ENCODE measurements around the gene SPATA46.

DNA sequence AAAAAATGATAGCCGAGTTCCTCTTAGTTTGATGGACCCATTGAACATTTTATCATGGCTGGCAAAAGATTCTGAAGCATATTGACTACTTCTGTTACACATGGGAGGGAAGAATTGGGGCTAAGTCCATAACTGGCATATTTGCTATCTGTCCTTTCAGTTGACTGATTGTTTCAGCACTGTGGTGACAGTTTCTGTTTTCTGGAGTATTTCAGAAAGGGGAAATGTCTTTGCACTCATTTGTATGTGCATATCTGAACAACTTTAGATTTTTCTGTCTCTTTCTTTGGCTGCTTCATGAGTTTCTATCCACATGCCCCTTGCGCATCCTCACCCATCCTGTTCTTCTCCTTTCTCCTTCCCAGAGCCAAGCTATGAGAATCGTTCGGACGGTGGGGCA is 33.2 kb downstream of the SPATA46 start:
- TF ChIP-seq, protein P1, sequence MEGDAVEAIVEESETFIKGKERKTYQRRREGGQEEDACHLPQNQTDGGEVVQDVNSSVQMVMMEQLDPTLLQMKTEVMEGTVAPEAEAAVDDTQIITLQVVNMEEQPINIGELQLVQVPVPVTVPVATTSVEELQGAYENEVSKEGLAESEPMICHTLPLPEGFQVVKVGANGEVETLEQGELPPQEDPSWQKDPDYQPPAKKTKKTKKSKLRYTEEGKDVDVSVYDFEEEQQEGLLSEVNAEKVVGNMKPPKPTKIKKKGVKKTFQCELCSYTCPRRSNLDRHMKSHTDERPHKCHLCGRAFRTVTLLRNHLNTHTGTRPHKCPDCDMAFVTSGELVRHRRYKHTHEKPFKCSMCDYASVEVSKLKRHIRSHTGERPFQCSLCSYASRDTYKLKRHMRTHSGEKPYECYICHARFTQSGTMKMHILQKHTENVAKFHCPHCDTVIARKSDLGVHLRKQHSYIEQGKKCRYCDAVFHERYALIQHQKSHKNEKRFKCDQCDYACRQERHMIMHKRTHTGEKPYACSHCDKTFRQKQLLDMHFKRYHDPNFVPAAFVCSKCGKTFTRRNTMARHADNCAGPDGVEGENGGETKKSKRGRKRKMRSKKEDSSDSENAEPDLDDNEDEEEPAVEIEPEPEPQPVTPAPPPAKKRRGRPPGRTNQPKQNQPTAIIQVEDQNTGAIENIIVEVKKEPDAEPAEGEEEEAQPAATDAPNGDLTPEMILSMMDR (tag by site-specific recombination; IDR thresholded peaks at IDR 0.05), result no peak
- no peak for TF ChIP-seq MEIS1 (CRISPR knock-in tag; IDR thresholded peaks at IDR 0.05; ENCODE audit: borderline replicate concordance)
- TF ChIP-seq, protein P2, sequence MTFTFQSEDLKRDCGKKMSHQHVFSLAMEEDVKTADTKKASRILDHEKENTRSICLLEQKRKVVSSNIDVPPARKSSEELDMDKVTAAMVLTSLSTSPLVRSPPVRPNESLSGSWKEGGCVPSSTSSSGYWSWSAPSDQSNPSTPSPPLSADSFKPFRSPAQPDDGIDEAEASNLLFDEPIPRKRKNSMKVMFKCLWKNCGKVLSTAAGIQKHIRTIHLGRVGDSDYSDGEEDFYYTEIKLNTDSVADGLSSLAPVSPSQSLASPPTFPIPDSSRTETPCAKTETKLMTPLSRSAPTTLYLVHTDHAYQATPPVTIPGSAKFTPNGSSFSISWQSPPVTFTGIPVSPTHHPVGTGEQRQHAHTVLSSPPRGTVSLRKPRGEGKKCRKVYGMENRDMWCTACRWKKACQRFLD (tag by site-specific recombination; IDR thresholded peaks at IDR 0.05), result no peak
- TF ChIP-seq, protein P3, sequence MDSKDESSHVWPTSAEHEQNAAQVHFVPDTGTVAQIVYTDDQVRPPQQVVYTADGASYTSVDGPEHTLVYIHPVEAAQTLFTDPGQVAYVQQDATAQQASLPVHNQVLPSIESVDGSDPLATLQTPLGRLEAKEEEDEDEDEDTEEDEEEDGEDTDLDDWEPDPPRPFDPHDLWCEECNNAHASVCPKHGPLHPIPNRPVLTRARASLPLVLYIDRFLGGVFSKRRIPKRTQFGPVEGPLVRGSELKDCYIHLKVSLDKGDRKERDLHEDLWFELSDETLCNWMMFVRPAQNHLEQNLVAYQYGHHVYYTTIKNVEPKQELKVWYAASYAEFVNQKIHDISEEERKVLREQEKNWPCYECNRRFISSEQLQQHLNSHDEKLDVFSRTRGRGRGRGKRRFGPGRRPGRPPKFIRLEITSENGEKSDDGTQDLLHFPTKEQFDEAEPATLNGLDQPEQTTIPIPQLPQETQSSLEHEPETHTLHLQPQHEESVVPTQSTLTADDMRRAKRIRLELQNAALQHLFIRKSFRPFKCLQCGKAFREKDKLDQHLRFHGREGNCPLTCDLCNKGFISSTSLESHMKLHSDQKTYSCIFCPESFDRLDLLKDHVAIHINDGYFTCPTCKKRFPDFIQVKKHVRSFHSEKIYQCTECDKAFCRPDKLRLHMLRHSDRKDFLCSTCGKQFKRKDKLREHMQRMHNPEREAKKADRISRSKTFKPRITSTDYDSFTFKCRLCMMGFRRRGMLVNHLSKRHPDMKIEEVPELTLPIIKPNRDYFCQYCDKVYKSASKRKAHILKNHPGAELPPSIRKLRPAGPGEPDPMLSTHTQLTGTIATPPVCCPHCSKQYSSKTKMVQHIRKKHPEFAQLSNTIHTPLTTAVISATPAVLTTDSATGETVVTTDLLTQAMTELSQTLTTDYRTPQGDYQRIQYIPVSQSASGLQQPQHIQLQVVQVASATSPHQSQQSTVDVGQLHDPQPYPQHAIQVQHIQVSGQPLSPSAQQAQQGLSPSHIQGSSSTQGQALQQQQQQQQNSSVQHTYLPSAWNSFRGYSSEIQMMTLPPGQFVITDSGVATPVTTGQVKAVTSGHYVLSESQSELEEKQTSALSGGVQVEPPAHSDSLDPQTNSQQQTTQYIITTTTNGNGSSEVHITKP (tag by site-specific recombination; IDR thresholded peaks at IDR 0.05), result no peak
- TF ChIP-seq ZBTB7A (tag by site-specific recombination; IDR thresholded peaks at IDR 0.05; ENCODE audit: low read depth), result no peak
- no peak for TF ChIP-seq ZNF146 (tag by site-specific recombination; IDR thresholded peaks at IDR 0.05)
- TF ChIP-seq, protein P4, sequence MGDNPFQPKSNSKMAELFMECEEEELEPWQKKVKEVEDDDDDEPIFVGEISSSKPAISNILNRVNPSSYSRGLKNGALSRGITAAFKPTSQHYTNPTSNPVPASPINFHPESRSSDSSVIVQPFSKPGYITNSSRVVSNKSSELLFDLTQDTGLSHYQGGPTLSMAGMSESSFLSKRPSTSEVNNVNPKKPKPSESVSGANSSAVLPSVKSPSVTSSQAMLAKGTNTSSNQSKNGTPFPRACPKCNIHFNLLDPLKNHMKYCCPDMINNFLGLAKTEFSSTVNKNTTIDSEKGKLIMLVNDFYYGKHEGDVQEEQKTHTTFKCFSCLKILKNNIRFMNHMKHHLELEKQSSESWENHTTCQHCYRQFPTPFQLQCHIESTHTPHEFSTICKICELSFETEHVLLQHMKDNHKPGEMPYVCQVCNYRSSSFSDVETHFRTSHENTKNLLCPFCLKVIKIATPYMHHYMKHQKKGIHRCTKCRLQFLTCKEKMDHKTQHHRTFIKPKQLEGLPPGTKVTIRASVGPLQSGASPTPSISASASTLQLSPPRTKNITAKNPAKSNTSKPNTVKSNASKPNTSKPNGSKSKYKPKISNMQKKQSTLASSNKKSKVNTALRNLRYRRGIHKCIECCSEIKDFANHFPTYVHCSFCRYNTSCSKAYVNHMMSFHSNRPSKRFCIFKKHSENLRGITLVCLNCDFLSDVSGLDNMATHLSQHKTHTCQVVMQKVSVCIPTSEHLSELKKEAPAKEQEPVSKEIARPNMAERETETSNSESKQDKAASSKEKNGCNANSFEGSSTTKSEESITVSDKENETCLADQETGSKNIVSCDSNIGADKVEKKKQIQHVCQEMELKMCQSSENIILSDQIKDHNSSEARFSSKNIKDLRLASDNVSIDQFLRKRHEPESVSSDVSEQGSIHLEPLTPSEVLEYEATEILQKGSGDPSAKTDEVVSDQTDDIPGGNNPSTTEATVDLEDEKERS (tag by site-specific recombination; IDR thresholded peaks at IDR 0.05), result no peak

Data from HEK293 (cell line).